HepG2 (cell line): ENCODE data around the gene MFAP1. TPM values are rescaled to one million over a fixed set of nuclear protein-coding genes. Genes with fewer than 3 reads are reported as not detected.

Source experiments
- ADNP ChIP-seq: sonication (generic); formaldehyde crosslinking; IDR thresholded peaks from 2 replicates; pipeline ENCODE4 v1.4.0; 2020; ENCODE audit warnings: missing genetic modification reagents
- ATF7-NPFF ChIP-seq: sonication (generic); formaldehyde crosslinking; IDR thresholded peaks from 2 replicates; pipeline ENCODE4 v1.8.1; 2023; ENCODE audit warnings: mild to moderate bottlenecking, low read depth, missing genetic modification reagents, moderate library complexity
- HMG20A ChIP-seq: IDR thresholded peaks from 2 replicates; pipeline ENCODE4 v1.6.1; 2016; ENCODE audit warnings: borderline replicate concordance
- HMGXB3 ChIP-seq: sonication (generic); formaldehyde crosslinking; IDR thresholded peaks from 2 replicates; pipeline ENCODE4 v1.4.0; 2020; ENCODE audit warnings: missing genetic modification reagents, borderline replicate concordance
- LCORL ChIP-seq, 2 experiments: fragments of 450-650 bp in 1 of 2; sonication (generic) in 1 of 2; formaldehyde crosslinking in 1 of 2; IDR thresholded peaks; 2 replicates each; pipeline versions ENCODE4 v1.5.0 to v1.6.1; 2017 to 2020; ENCODE audit warnings: antibody characterized with exemption in 1 of 2, missing genetic modification reagents in 1 of 2
- PRDM4 ChIP-seq: sonication (generic); formaldehyde crosslinking; IDR thresholded peaks from 2 replicates; pipeline ENCODE4 v1.9.0; 2021; ENCODE audit warnings: missing genetic modification reagents, borderline replicate concordance
- RBM39 ChIP-seq: fragments of 200-400 bp; formaldehyde crosslinking; IDR thresholded peaks from one replicate; pipeline ENCODE4 v1.6.1; 2018; ENCODE audit warnings: antibody characterized with exemption, mild to moderate bottlenecking, low read depth, low read length; ENCODE audit not compliant: poor library complexity, severe bottlenecking
- RFXANK ChIP-seq: IDR thresholded peaks from 2 replicates; pipeline ENCODE4 v1.6.1; 2016
- RNF219 ChIP-seq: sonication (generic); formaldehyde crosslinking; IDR thresholded peaks from 2 replicates; pipeline ENCODE4 v1.5.0; 2020; ENCODE audit warnings: mild to moderate bottlenecking, missing genetic modification reagents
- ZEB1 ChIP-seq: IDR thresholded peaks from 2 replicates; pipeline ENCODE4 v1.6.1; 2012; ENCODE audit warnings: mild to moderate bottlenecking, low read depth, inconsistent platforms; ENCODE audit not compliant: insufficient replicate concordance
- ZNF362 ChIP-seq: sonication (generic); formaldehyde crosslinking; IDR thresholded peaks from 2 replicates; pipeline ENCODE4 v1.4.0; 2020; ENCODE audit warnings: missing genetic modification reagents, mild to moderate bottlenecking, borderline replicate concordance
- ZNF367 ChIP-seq: sonication (generic); formaldehyde crosslinking; IDR thresholded peaks from 2 replicates; pipeline ENCODE4 v1.4.0; 2020; ENCODE audit warnings: missing genetic modification reagents, borderline replicate concordance
- ZNF674 ChIP-seq: sonication (generic); formaldehyde crosslinking; IDR thresholded peaks from 2 replicates; pipeline ENCODE4 v1.5.0; 2020; ENCODE audit warnings: low read depth, mild to moderate bottlenecking, missing genetic modification reagents
- ZNF773 ChIP-seq: sonication (generic); formaldehyde crosslinking; IDR thresholded peaks from 2 replicates; pipeline ENCODE4 v1.4.0; 2020; ENCODE audit warnings: missing genetic modification reagents, borderline replicate concordance
- ZNF784 ChIP-seq: sonication (generic); formaldehyde crosslinking; IDR thresholded peaks from 2 replicates; pipeline ENCODE4 v1.5.1; 2020; ENCODE audit warnings: missing genetic modification reagents, mild to moderate bottlenecking, borderline replicate concordance
- ZSCAN25 ChIP-seq: sonication (generic); formaldehyde crosslinking; IDR thresholded peaks from 2 replicates; pipeline ENCODE4 v1.8.0; 2022; ENCODE audit warnings: mild to moderate bottlenecking, missing genetic modification reagents
- polyA plus RNA-seq, 8 experiments: library from polyadenylated mRNA; depleted of rRNA in 3 of 8; stranded (reverse) in 7 of 8; unstranded in 1 of 8; fragments of >200 nt; fragmentation: Illumina TruSeq in 4 of 8; extraction: Trizol in 4 of 8; gene quantifications; 2 replicates each; pipeline versions ENCODE4 v1.2.1 to v1.2.3, GENCODE V29; 2011 to 2016; ENCODE audit warnings: low read depth in 4 of 8, missing spikeins in 1 of 8, mixed read lengths in 1 of 8; ENCODE audit not compliant: insufficient read depth in 1 of 8
- total RNA-seq, 5 experiments: library from RNA; depleted of rRNA; stranded (reverse); fragments of >200 nt; fragmentation: Illumina TruSeq; extraction: Trizol; gene quantifications; 2 replicates each; pipeline ENCODE4 v1.2.3, GENCODE V29; 2016; ENCODE audit warnings: low read depth in 1 of 5

Gene MFAP1
- total and polyA plus RNA-seq, 2 of the 13 experiments (the other 11 are each of a cell fraction or from before 2014, with no cell fraction given), result 11.8 to 39.5 TPM

- TF ChIP-seq LCORL (IDR thresholded peaks at IDR 0.05) (no peak), LCORL (CRISPR knock-in tag; IDR thresholded peaks at IDR 0.05) (no peak; the same call in 1 of the 2 replicates), ZNF674 (CRISPR knock-in tag) (no peak), ZNF784 (CRISPR knock-in tag) (no peak), ZNF362 (CRISPR knock-in tag) (no peak), ZEB1 (no peak), ZNF773 (no peak; the same call in 1 of the 2 replicates), HMG20A (CRISPR knock-in tag) (no peak), RBM39 (no peak), ATF7-NPFF (CRISPR knock-in tag) (0 out of 2 replicates have a peak, but pooled peaks have one; percentile 58), HMGXB3 (CRISPR knock-in tag) (peak; percentile 83; the same call in 1 of the 2 replicates), ZSCAN25 (CRISPR knock-in tag) (no peak), PRDM4 (CRISPR knock-in tag) (no peak), ZNF367 (no peak), RNF219 (CRISPR knock-in tag) (no peak), ADNP (CRISPR knock-in tag) (no peak), RFXANK (CRISPR knock-in tag) (no peak)
Observed at GRCh38 chr15:43824302-43825246, at the start of gene MFAP1 (continued).
